ENCODE data around the gene ADSL. TPM values are rescaled to one million over a fixed set of nuclear protein-coding genes. Genes with fewer than 3 reads are reported as not detected.
A peak's percentile ranks its signal among the peaks of the same experiment; 100 is the strongest.

Gene ADSL
- total RNA-seq, 2 donors from 2014 or later, result 37.4 to 47.0 TPM

GRCh38 chr22:40396882-40397281 lies 50.6 kb downstream of the ADSL start:
- DNase-seq (no peak), ATAC-seq (peak; percentile 45)
- intact Hi-C loops (cut with DNase I), result no loop called here

DNA sequence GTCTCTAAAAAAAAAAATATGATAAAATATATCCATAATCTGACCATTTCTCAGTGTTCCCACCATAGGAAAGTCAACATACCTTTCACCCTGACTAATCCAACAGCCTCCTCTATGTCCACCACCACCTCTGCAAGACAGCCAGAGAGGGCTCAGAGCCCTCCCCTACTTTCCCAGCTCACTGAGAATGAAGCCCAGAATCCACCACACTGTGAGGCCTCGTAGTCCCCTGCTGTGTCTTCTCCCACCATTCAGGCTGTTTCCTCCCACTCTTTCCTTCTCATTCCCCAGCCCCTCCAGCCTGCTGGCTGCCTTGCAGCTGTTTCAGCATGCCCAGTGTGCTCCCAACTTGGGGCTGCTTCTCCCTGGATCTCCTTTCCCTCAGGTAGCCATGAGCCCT lies 51.1 kb downstream of the ADSL start:
- intact Hi-C loops (cut with DNase I), result no loop called here
- DNase-seq, result no peak
- ATAC-seq, result peak in 1 of 2 donors; percentile 10

DNA sequence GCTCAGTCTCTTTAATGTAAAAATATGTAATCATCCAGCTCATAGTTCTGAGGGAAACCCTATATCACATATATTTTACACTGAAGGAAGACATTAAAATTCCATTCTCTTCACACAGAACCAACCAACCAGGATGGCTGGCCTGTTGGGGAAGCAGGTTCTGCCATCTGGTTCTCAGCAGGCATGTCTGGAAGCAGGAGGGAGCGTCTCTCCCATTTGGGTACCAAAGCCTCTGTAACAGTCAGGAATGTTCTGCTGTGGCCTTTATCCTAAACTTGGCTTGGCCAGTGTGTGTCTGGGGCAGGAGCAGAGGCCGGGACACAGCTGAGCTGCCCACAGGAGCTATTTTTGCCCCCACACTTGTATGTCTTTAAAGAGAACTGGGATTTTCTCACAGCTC lies 53.3 kb downstream of the ADSL start:
- intact Hi-C loops (cut with DNase I), result no loop called here
- DNase-seq (no peak), ATAC-seq (no peak)

- DNase-seq (no peak), ATAC-seq (no peak)
- intact Hi-C loops (cut with DNase I), result no loop called here
Measured at GRCh38 chr22:40400159-40400558, 53.9 kb downstream of the ADSL start.

- peak in 1 of 2 donors; percentile 45 for ATAC-seq
- no peak for DNase-seq
- intact Hi-C loops (cut with DNase I), result no loop called here
Measured at GRCh38 chr22:40401532-40401931, 55.2 kb downstream of the ADSL start.

GRCh38 chr22:40401981-40402406 lies 55.7 kb downstream of the ADSL start:
- no peak for DNase-seq
- intact Hi-C loops (cut with DNase I), result no loop called here
- ATAC-seq, result no peak

DNA sequence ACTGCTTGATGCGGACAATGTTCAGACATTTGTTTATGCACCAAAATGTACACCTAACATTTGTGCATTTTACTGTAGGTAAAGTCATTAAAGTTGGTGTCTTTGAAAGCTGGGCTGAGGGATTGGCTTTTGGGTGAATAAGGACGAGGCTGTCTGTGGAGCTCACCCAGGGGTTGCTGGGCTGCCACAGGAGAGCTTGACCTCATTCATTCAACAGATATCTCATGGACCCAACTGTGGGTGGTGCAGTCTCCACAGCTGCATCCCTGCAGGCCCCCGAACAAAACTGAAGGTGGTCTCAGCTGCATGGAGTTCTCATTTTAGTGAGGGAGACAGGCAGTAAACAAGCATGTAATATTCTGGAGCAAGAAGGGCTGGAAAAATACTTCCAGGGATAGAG lies 56.8 kb downstream of the ADSL start:
- intact Hi-C loops (cut with DNase I), result no loop called here
- ATAC-seq (no peak), DNase-seq (no peak)

DNA sequence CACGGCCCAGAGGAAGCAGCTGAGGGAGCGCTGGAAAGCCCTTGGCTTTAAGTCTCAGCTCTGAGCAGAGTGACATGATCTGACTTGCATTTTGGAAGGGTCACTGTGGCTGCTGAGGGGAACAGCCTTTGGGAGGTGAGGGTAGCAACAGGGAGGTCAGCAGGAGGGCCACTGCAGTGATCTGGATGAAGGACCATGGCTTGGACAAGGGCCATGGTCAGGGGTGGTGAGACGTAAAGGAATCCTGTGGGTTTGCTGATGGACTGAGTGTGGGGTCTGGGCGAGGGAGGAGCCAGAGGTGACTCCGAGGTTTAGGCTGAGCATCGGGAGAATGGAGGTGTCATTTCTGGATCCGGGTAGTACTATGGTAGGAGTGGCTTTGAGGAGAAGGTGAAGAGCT lies 57.4 kb downstream of the ADSL start:
- intact Hi-C loops (cut with DNase I), result no loop called here
- no peak for ATAC-seq
- DNase-seq, result no peak

GRCh38 chr22:40404251-40405177 lies 58.2 kb downstream of the ADSL start:
- intact Hi-C loops (cut with DNase I), result no loop called here
- DNase-seq (no peak), ATAC-seq (no peak)

- DNase-seq (no peak), ATAC-seq (no peak)
- intact Hi-C loops (cut with DNase I), result no loop called here
Measured at GRCh38 chr22:40405178-40406062, 59.1 kb downstream of the ADSL start.

DNA sequence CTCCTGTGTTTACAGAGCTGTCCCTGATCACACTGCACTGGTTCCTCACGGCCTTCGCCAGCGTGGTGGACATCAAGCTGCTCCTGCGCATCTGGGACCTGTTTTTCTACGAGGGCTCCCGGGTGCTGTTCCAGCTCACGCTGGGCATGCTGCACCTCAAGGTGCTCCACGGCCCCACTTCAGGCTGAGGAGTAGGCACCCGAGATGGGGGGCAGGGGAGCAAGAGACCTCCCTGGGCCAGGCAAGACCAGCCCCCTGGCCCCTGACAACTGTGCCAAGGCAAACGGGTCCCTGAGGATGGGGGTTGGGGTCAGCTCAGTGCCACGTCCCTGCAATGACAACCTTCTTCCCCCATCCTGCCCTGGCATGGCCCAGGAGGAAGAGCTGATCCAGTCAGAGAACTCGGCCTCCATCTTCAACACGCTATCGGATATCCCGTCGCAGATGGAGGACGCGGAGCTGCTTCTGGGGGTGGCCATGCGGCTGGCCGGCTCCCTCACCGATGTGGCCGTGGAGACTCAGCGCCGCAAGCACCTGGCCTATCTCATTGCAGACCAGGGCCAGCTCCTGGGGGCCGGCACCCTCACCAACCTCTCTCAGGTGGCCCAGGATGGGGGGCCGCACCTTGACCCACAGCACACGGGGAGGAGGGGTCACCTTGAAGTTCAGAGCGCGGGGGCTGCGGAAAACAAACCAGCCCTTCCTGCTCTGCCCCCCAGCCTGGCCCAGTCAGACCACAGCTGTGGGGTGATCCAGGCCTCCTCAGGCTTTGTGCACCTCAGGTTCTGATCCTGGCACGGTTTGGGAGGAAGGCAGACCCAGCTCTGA lies 60.0 kb downstream of the ADSL start:
- DNase-seq (no peak), ATAC-seq (no peak)
- intact Hi-C loops (cut with DNase I), result no loop called here

DNA sequence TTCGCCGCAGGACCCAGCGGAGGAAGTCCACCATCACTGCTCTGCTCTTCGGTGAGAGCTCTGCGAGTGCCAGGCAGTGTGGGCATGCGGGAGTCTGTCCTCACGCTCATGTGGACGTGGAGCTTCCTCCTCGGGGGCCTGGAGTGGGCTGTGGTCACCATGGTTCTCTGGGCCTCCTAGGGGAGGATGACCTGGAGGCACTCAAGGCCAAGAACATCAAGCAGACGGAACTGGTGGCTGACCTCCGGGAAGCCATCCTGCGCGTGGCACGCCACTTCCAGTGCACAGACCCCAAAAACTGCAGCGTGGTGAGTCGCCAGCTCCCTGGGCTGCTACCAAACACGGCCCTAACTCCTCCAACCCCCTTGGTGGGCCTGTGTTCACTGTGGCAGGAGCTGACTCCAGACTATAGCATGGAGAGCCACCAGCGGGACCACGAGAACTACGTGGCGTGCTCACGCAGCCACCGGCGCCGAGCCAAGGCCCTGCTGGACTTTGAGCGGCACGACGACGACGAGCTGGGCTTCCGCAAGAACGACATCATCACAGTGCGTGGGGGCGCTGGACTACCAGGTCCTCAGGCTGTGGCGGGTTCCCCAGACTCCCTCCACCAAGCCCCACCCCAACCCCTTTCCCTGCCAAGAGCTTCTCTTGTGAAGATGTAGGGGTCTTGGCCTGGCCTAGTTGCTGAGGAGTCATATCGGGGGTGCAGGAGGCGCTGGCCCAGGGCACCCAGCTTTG lies 60.9 kb downstream of the ADSL start:
- intact Hi-C loops (cut with DNase I), result no loop called here
- DNase-seq (no peak), ATAC-seq (no peak)

DNA sequence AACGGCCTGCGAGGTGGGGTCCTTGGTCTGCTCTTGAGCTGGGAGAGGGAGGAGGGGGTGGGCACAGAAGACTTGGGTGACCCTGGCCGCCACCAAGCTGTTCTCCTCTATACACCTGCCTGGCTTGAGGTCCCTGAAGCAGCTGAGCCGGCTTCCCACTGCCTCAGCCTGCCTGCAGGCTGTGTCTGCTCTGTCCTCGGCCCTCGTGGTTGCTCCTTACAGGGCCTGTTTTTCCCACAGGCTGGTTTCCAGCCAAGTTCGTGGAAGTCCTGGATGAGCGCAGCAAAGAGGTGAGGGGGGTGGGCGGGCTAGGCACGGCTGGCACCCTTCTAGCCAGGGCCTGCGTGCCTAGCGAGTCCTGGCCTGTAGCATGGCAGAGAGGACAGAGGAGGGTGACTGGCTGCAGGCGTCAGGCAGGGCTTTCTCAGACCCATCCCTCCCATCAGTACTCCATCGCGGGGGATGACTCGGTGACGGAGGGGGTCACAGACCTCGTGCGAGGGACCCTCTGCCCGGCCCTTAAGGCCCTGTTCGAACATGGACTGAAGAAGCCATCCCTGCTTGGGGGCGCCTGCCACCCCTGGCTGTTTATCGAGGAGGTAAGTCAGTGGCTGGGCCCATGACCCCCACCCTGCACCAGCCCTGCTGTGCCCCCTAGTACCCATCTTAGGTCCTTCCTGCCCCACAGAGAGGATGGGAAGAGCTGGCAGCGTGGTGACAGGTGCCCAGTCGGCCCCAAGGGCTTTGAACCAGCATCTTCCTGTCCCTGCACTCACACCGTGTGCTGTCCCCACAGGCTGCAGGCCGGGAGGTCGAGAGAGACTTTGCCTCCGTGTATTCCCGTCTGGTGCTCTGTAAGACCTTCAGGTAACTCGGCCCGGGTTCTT lies 61.8 kb downstream of the ADSL start:
- DNase-seq, result no peak

DNA sequence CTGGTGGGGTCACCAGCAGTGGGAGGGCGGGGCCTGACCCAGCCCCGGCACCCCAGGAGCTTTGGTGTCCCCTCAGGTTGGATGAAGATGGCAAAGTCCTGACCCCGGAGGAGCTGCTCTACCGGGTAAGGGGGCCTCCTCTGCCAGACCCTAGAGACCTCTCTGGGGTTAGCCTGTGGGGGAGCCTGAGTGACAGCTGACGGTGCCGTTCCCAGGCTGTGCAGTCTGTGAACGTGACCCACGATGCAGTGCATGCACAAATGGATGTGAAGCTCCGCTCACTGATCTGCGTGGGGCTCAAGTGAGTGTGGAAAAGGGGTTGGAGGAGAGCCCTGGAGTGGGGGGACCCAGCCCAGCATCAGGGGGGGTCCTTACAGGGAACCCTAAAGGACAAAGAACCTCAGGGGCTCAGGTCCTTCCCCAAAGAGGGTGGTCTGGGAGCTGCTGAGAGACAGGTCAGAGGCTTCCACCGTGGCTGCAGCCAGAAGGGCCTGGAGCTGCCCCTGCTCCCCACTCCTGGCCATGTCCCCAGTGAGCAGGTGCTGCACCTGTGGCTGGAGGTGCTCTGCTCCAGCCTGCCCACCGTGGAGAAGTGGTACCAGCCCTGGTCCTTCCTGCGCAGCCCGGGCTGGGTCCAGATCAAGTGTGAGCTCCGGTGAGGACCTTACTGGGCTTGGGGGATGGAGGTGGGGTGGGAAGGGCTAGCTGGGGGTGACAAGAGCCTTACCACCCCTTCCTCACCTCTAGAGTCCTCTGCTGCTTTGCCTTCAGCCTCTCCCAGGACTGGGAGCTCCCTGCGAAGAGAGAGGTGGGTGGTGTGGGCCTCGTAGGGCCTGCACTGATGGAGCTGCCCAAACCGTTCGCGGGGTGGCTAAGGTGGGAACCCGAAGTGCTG lies 62.7 kb downstream of the ADSL start:
- intact Hi-C loops (cut with DNase I), result no loop called here
- ATAC-seq (no peak), DNase-seq (no peak)

More for the DNA sequence above, 61.8 kb downstream of the ADSL start:
- intact Hi-C loops (cut with DNase I), result no loop called here
- no peak for ATAC-seq

DNA sequence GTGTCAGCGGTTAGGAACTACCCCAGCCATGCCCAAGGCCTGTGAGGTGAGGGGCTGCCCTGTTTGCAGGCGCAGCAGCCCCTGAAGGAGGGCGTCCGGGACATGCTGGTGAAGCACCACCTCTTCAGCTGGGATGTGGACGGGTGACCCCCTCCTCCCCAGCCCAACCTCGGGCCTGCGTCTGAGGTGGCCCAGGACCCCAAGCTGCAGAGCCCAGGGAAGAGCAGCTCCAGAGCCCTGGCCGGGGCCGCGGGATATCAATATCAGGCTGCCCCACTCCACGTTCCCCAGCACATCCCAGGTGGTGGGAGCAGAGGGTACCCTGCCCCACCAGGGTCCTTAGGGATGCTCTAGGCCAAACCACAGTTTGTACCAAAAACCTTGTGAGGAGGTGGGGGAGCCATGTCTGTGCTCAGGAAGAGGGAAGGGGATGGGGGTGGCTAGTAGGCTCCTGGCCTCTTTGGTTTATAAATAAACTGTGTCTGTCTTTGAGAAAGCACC lies 63.4 kb downstream of the ADSL start:
- intact Hi-C loops (cut with DNase I), result no loop called here
- ATAC-seq (no peak), DNase-seq (no peak)

- intact Hi-C loops (cut with DNase I), result no loop called here
- DNase-seq, result no peak
- peak in 1 of 2 donors; percentile 1 for ATAC-seq
Measured at GRCh38 chr22:40410272-40410671, 64.0 kb downstream of the ADSL start.
